ENCODE results near the gene IGSF11. TPM values are rescaled to one million over a fixed set of nuclear protein-coding genes. Genes with fewer than 3 reads are reported as not detected.
"Not testable (repeated sequence)": the region's sequence is repeated elsewhere in the genome, so short reads cannot be mapped to it uniquely, and the experiment has no call there.

IGSF11 gene
- total RNA-seq, 1 experiment from 2014 or later: 0.08 TPM

DNA sequence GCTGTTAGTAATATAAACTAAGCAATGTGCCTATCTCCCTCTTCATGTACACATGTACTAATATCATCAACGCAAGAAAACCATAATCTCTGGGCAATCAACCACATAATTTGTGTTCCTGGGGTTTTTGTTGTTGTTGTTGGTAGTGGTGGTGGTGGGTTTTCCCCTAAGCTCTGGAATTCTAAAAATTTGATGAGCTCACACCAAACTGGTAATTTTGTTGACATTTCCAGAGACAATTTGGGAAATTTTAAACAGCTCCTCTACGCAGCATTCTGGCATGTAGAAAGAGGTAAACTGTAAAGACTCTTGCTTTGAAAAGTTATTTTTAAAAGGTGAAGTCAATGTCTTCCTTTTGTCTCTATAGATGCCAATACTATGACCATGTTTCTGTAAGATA, 126.7 kb downstream of the IGSF11 start:
- Histone ChIP-seq H3K4me1 (no peaks in the 10 kb centered on the region), H3K9me3 (replicated peaks) (no peaks in the 10 kb centered on the region), H3K36me3 (no peaks in the 10 kb centered on the region), H3K4me3 (no peak overlapping the region), H3K27me3 (no peaks in the 10 kb centered on the region), H3K27ac (no peak overlapping the region)
- DNase-seq: no peak

DNA sequence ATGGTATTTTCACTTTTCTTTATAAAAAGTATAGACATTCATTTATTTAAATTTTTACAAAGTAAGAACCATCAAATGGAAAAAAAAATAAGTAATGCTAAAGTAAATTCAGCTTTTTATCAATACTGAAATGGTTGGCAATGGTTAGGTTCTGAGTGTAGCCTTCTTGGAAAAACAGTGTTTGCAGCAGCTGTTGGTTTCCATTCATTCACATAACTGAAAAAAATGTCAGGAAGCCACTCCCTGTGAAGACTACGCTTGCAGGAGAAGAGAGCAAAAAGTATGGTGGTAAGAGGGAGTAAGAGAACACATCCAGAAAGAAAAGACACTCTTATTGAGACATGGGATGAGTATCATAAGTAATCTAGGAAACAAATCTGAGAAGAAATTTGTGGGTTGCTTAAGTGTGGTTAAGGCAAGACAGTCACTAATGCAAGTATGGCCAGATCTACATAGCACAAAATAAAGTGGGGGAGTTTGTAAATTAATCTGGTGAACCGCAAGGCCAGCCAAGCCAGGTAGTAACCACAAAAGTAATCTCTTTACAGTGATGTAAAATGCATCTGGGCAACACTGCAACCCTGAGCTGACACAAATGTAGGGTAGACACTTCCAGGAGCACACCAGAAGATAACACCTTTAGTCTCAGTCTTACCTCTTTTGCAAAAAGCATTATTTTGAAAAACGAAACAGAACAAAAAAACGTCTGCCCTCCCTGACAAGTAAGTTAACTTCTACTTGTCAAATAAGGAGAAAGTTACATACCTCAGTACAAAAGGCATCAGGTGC, 133.7 kb downstream of the IGSF11 start:
- H3K9me3 ChIP-seq (replicated peaks): no peaks in the 10 kb centered on the region
- no peaks in the 10 kb centered on the region for H3K4me1 ChIP-seq
- no peaks in the 10 kb centered on the region for H3K36me3 ChIP-seq
- no peak for DNase-seq
- H3K4me3 ChIP-seq: no peak overlapping the region
- H3K27me3 ChIP-seq: no peaks in the 10 kb centered on the region
- no peak overlapping the region for H3K27ac ChIP-seq

DNA sequence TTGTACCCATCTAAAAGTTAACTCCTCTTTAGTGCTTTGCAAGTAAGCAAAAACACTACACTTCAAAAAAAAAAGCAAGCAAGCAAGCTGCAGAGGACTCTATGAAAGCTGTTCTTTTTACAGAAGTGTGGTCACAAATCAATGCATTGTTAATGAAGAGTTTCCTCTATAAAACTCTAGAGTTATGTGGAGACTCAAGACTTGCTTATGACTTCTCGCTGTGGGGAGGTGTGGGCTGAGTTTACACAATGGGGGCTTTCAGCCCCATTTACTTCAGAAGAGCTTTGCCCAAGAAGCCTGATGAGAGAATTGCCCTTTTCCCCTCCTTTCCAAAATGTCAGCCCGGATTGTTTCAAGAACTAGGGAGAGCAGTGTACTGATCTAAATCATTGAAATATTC, 144.4 kb downstream of the IGSF11 start:
- Histone ChIP-seq H3K4me1 (no peaks in the 10 kb centered on the region), H3K4me3 (no peak overlapping the region), H3K9me3 (replicated peaks) (no peaks in the 10 kb centered on the region), H3K36me3 (no peaks in the 10 kb centered on the region), H3K27ac (no peak overlapping the region), H3K27me3 (0 out of 2 replicates have a peak, but pooled peaks cover 3% of the 10 kb centered on the region)
- DNase-seq: no peak

DNA sequence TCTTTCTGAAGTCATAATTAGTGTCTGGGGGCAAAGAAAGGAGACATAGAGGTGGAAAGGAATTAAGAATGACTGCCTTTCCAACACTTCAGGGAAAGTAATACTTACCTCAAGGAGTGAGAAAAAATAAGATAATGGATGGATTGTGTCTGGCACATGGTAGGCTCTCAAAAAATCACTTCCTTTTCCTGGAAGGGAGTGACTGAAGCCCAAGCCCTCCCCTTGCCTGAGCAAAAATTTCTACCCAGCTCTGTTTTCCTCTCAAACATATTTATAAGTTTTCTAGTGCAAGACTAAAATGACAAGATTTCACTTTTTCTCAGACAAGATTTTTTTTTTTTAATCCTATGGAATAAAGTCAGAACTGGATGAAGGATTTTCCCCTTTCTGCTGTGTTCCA, 145.0 kb downstream of the IGSF11 start:
- Histone ChIP-seq H3K4me1 (no peaks in the 10 kb centered on the region), H3K4me3 (no peak overlapping the region), H3K27me3 (0 out of 2 replicates have a peak, but pooled peaks cover 3% of the 10 kb centered on the region), H3K36me3 (no peaks in the 10 kb centered on the region), H3K9me3 (replicated peaks) (no peaks in the 10 kb centered on the region), H3K27ac (no peak overlapping the region)
- no peak for DNase-seq

DNA sequence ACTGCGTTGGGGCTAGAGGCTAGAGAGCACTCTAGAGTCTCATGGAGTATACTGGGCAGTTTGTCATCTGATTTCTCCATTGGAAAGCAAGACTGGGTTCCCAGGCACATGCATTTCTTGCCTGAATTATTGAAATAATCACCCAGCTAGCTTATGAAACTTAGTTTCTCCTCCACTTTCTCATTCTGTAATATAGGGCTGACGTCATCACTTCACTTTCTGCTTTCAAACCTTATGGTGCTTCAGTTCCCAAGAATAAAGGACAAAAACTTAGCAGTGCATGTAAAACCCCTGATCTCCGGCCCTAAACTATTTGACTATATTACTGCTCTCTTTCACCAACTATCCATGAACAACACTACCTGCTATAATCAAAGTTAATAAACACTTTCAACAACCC, 147.9 kb downstream of the IGSF11 start:
- H3K9me3 ChIP-seq (replicated peaks): no peaks in the 10 kb centered on the region
- H3K27ac ChIP-seq: no peak overlapping the region
- no peaks in the 10 kb centered on the region for H3K36me3 ChIP-seq
- 0 out of 2 replicates have a peak, but pooled peaks cover 3% of the 10 kb centered on the region for H3K27me3 ChIP-seq
- DNase-seq: no peak
- no peak overlapping the region for H3K4me3 ChIP-seq
- H3K4me1 ChIP-seq: no peaks in the 10 kb centered on the region

DNA sequence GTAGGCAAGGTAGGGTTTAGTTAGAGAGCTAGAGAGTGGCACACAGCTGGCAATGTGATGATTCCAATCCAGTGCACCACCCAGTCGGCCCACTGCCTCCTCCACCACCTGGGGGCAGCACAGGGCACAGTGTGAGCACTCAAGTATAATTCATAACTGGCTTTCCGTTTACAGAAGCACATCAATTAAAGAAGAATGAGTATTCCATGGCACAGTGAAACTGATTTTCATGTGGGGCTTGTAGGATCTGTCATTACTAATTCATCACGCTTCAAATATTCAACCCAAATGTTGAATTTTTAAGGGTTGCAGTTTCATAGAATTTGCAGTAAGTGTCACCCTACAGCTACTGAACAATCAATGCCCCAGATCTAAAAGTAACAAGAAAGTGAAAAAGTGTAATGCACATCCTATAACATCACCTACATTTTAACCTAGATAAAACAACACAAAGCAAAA, 149.9 kb downstream of the IGSF11 start:
- DNase-seq: peak; percentile 61 to 74
- Histone ChIP-seq H3K4me3 (no peak overlapping the region), H3K27ac (no peak overlapping the region), H3K4me1 (no peaks in the 10 kb centered on the region), H3K9me3 (replicated peaks) (no peaks in the 10 kb centered on the region), H3K36me3 (no peaks in the 10 kb centered on the region), H3K27me3 (no peaks in the 10 kb centered on the region)

DNA sequence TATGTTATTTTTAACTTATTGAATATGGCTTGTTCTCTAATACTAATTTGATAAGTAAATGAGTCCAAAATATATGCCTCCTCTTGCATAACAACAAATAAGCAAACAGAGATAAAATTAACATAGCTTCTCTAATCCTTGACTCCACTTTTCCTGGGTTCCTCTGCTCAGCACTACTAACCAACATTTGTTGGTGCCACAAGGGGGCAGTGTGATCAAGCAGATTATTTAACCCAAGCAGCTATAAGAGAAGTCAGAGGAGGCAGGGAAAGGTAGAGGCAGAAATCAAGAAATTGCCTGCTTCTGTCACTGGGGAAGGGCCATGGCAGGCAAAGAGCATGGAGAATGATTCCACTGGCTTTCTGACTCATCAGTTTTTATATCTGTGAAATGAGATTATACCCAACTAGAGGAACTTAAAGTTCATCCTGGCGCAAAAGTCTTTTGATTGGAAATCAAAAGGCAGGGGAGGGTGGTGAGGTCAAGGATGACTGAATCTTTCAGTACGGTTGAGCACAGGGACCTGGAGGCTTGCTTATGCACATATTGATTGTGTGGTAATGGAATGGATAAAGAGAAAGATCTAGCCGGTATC, 152.2 kb downstream of the IGSF11 start:
- no peaks in the 10 kb centered on the region for H3K27me3 ChIP-seq
- H3K27ac ChIP-seq: no peak overlapping the region
- no peaks in the 10 kb centered on the region for H3K4me1 ChIP-seq
- H3K9me3 ChIP-seq (replicated peaks): no peaks in the 10 kb centered on the region
- H3K4me3 ChIP-seq: no peak overlapping the region
- H3K36me3 ChIP-seq: no peaks in the 10 kb centered on the region
- peak; percentile 47 to 81 for DNase-seq

DNA sequence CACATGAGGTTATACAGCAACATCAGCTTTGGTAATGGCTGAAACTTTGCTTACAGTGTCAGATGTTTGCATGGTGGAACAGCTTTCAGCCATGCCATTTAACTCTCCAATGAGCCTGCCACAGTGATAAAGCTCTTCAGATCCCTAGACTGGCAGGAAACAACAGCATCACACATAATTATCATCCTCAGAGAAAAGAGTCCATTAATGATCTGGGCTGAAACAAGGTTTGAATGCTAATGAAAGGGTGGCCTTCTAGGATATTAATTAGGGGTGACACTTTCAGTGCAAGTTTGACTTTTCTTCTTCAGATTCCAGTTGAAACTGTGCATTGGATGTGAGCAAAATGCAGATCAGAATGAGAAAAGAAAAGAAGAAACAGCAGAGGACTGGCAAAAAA, 166.6 kb downstream of the IGSF11 start:
- no peak overlapping the region for H3K27ac ChIP-seq
- DNase-seq: no peak

DNA sequence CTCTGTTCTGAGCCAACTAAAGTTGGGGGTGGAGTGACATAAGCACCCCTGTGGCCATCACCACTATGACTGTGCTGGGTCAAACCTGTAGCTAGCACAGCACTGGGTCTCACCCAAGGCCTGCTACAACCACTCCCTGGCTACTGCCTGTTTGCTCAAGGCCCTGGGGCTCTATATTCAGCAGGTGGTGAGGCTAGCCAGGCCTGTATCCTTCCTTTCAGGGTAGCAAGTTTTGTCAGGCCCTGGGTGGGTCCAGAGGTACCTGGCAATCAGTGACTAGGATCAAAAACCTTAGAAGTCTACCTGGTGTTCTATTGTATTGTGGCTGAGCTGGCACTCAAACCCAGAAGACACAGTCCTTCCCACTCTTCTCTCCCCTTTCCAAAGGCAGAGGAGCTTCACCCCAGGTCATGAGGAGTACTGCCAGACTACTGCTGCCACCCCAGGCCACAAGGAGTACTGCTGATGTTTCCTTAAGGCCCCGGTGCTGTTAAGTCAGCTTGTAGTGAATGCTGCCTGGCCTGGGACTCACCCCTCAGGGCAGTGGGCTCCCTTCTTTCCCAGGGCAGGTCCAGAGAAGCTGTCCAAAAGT, 170.8 kb downstream of the IGSF11 start:
- H3K36me3 ChIP-seq: no peaks in the 10 kb centered on the region
- H3K9me3 ChIP-seq (replicated peaks): no peaks in the 10 kb centered on the region
- peak; percentile 11 to 31 for DNase-seq
- no peaks in the 10 kb centered on the region for H3K4me1 ChIP-seq
- no peaks in the 10 kb centered on the region for H3K27me3 ChIP-seq
- no peak overlapping the region for H3K27ac ChIP-seq
- no peak overlapping the region for H3K4me3 ChIP-seq

More for the DNA sequence above, 166.6 kb downstream of the IGSF11 start:
- Histone ChIP-seq H3K36me3 (no peaks in the 10 kb centered on the region), H3K4me1 (no peaks in the 10 kb centered on the region), H3K4me3 (no peak overlapping the region), H3K9me3 (replicated peaks) (no peaks in the 10 kb centered on the region), H3K27me3 (no peaks in the 10 kb centered on the region)

DNA sequence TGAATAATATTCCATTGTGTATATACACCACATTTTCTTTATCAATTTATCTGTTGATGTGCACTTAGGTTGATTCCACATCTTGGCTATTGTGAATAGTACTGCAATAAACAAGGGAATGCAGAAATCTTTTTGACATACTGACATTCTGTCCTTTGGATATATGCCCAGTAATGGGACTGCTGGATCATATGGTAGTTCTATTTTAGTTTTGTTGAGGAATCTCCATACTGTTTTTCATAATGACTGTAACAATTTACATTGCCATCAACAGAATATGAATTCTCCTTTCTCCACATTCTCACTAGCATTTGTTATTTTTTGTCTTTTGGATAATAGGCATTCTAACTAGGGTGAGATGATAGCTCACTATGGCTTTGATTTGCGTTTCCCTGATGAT, 174.7 kb downstream of the IGSF11 start:
- Histone ChIP-seq H3K36me3 (no peaks in the 10 kb centered on the region), H3K27me3 (no peaks in the 10 kb centered on the region), H3K27ac (no peak overlapping the region), H3K4me3 (no peak overlapping the region), H3K4me1 (no peaks in the 10 kb centered on the region), H3K9me3 (replicated peaks) (no peaks in the 10 kb centered on the region)
- no peak for DNase-seq

DNA sequence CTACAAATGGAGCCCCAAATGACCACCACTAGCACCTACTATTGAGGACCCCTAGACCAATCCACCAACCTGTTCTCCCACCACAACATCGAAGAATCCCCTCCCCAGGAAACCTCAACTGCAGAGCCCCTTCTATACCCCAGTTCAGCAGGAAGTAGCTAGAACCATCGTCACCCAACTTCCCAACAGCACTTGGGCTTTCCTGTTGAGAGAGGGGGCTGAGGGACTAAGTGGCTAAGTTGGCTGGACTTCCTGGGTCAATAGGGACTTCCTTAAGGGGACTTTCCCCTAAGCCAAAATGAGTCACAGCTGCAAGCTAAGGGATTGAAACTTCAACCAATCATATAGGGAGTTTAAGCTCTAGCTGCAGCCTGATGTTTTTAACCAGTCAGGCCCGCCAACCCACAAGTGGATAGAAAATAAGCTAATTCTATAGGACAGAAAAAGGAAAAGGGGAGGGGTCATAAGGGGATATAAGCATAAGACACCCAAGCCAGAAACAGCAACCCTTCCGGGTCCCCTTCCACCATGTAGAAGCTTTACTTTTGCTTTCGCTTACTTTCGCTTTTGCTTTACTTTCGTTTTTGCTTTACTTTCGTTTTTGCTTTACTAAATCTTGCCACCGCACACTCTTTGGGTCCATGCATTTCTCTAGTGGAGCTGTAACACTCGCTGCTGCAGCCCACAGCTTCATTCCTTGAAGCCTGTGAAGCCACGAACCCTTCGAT, 183.0 kb downstream of the IGSF11 start:
- not testable (repeated sequence) for H3K36me3 ChIP-seq; DNase-seq; H3K27ac ChIP-seq; H3K4me1 ChIP-seq; H3K4me3 ChIP-seq; H3K27me3 ChIP-seq; H3K9me3 ChIP-seq (replicated peaks)

DNA sequence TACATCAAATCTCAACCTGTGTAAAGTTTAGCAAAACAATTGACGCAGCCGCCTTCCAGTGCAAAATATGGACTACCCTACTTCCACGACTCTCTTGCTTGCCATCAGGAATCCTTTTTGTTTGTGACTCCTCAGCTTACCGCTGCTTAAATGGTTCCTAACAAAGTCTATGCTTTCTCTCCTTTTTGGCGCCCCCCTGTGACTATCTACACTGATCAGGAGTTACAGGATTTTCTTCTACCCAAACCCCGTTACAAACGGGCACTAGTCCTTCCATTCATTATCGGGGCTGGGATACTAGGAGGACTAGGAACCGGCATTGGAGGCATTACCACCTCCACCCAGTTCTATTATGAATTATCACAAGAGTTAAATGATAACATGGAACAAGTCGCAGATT, 184.0 kb downstream of the IGSF11 start:
- Histone ChIP-seq H3K36me3 (no peaks in the 10 kb centered on the region), H3K27ac (no peak overlapping the region), H3K27me3 (no peaks in the 10 kb centered on the region), H3K4me1 (no peaks in the 10 kb centered on the region), H3K4me3 (no peak overlapping the region), H3K9me3 (replicated peaks) (no peaks in the 10 kb centered on the region)
- no peak for DNase-seq

Data from SJCRH30 (cell line).